ENCODE data around the gene TLK2.

- no peak for TF ChIP-seq CTCF (IDR thresholded peaks at IDR 0.05)
- TF ChIP-seq POLR2AphosphoS5 (IDR thresholded peaks at IDR 0.05; ENCODE audit: low read depth, low read length) = no peak
These were observed 179.1 kb downstream of the TLK2 start for GRCh38 chr17:62657690-62658089.

Data from Panc1 (cell line).